NCI-H526 (cell line): ENCODE results near the gene ROR1.
"Not testable (repeated sequence)": the region's sequence is repeated elsewhere in the genome, so short reads cannot be mapped to it uniquely, and the experiment has no call there.

Source experiments
- DNase-seq, 2 experiments: peaks; one replicate each; lab custom pipeline; 2025; lab: John Stamatoyannopoulos, UW

ROR1 gene

DNA sequence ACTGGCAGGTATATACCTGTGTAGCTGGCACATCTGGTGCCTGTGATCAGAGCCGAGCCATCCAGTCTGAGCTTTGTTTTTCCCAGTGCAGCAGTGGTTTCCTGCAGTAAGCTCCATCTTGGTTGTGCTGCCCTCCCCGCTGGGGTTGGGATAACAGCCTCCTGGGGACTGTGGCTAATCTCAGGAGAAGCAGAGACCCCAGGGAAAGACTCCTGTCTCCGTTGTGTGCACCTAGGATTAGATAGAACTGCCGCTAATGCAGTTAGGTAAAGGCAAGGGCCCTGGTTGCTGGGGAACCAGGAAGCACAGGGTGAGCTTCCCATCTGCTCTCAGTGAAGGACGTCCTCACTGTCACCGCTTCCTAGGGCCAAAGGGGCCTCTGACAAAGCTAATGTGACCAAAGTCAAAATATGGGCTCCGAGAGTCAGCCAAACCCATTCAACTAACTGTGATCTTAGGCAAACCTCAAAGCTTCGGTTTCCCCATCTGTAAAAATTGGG lies 20.0 kb downstream of the ROR1 start:
- no peak for DNase-seq

DNA sequence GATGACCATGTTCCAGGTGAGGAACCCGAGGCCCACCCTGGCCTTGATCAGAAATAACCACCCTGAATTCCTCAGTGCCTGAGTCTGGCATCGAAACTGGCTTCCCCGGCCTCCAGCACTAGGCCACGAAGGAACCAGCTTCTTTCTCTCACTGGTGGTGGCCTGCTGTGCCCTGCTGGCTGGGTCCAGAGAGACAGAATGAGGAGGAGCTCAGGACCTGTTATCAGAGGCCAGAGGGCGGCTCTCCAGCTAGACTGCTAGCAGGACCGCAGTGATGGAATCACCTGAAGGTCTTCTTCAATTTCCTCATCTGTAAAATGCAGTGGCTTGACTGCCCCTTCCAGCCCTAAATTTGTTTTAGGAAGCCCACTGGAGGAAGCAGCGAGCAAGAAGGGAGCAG lies 20.5 kb downstream of the ROR1 start:
- DNase-seq, result no peak

DNA sequence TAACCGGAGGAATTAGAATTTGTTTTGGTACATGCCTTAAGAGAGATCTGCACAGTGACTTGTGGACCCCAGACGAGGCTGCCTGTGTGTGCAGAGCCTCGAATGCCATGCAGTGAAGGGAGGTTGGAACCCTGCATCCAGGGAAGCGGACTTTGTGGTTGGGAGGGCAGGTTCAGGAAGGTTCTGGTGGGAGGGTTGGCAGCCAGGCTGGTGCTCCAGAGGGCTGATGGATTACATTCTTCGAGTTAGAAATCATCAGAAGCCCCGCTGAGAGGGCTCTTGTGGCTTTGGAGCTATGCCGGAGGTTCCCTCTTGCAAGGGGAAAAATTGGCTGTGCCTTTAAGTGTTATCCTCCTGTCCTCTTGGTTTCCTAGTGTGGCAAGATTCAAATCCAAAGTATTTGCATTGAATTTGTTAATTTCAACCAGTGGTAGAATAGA lies 21.1 kb downstream of the ROR1 start:
- DNase-seq, result peak; percentile 54 to 78

DNA sequence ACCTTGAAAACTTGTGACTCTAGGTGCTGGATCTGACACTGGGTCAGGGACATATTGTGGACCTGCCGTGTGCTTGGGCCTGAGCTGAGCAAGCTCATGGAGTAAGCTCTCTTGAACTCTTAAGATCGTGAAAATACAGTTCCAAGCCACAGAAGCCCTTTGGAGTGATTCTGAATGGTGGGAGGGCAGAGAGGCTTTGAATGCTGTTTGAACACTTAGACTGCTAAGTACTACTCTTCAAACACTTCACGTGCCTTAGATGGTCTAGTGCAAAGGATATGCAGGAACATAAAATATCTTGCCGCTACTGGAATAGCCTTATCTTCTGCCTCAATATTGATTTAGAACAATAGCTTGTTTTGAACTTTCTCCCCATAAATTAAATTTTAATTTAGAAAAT lies 21.6 kb downstream of the ROR1 start:
- peak; percentile 48 to 62 for DNase-seq

DNA sequence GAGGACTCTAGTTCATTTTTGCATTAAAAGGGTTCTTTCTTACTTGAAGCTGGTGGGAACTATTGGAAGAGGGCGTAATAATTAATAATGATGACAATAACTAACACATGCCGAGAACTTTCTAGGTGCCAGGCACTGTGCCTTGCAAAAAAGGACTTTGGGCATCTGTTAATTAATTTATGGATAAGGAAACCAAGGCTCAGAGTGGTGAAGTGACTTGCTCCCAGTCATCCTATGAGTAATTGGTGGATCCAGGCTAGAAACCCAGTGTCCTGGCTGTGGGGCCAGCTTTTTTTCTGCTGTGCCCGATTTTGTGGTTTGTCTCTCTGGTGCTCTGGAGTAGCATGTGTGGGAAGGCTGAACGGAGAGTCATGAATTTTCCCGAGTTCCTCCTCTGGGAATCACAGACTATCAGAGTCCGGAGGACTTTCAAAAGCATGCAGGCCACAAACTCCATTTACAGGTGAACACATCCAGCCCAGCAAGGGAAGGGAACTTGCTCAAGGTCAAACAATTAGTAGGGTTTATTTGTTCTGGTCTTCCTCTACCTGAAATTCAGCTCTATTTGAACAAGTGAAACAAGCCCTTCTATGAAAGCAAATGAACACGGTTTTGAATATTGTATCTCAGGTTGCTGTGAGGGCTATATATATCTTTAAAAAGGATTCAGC lies 23.4 kb downstream of the ROR1 start:
- DNase-seq, result peak; percentile 60 to 62

DNA sequence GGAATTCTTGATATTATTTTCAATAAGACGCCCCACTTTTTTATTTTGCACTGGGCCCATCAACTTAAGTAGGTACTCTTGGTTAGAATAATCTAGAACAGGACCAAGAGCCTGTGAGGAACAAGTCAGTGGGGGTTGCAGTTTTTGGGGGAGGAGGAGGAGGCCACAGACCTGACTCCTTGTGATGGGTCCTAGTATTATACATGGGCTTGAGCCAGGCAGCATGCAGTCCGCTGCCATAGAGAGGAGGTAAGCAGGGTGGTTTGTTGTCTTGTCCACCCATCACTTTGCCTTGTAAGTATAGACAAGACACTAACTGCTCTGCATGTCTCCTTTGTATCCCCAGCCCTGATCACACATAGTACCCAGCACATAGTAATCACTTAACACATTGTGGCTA lies 24.5 kb downstream of the ROR1 start:
- DNase-seq, result no peak

DNA sequence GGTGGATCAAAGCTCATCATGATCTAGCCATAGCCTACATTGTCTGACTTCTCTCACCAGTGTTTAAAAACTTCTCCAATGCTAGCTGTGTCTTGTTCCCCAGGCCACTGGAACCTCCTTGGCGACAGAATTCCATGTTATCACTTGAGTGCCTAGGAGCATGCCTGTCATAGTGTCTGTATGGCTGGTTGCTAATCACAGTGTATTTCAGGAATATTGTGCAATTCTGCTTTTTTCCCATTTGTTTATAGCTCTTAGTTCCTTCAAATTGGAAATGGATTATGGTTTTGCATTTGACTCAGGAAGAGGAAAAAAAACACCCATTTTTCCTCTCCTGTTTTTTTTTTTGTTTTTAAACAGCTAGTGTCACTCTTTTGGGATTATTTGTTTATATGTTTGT lies 25.5 kb downstream of the ROR1 start:
- no peak for DNase-seq

GRCh38 chr1:63799820-63800219 lies 26.0 kb downstream of the ROR1 start:
- DNase-seq, result no peak

GRCh38 chr1:63802109-63802508 lies 28.3 kb downstream of the ROR1 start:
- DNase-seq, result no peak

DNA sequence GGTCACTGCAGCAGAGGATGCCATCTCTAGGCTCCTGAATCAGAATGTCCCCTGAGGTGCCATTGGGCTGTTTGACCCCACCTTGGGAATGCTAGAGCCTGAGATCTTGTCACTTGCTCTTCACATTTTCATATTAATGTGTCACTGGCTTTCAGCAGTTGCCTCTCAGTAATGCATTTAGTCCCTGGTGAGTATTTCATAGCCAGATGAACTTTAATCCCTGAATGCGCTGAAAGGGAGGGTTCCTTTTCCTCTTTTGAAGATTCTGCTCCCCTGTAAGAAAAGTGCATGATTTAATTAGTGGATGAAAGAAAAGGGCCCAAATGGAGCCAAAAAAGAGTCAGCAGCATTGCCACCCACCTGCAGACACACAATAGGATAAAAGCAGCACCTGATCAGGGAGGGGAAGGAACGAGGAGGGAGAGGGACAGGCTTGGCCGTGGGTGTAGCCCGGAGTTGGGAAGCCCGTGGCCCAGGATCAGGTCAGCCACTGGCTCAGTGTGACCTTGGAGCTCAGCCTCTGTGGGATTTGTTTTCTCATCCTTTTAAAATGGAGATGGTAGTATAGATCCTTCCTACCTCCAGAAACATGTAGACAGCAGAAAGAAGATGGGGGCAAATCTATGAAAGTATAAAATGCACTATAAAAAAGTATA lies 31.1 kb downstream of the ROR1 start:
- no peak for DNase-seq

- DNase-seq, result no peak
Observed at GRCh38 chr1:63807046-63807445, 33.2 kb downstream of the ROR1 start.

DNA sequence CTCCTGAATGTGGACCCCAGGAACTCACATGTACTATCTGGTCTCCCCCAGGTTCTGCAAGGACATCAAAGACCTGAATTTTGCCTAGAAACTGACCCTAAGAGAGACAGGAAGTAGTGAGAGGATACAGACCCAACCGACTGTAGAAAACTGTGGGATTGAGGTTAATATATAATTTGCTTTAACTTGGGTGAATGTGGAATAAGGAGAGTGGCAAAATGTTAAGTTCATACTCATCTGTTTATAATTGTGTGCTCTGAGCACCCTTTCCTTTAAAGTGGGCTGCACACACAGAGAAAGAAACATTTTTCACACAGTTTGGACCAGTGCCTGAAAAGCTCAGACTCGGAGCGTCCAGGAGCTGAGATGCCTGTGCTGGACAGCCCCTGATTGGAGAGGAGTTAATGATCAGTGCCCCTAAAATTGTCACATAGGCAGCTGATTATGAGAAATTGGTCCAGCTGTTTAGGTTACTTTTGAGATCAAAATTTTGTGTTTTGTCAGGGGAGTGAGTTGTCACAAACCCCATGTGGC lies 37.2 kb downstream of the ROR1 start:
- no peak for DNase-seq

DNA sequence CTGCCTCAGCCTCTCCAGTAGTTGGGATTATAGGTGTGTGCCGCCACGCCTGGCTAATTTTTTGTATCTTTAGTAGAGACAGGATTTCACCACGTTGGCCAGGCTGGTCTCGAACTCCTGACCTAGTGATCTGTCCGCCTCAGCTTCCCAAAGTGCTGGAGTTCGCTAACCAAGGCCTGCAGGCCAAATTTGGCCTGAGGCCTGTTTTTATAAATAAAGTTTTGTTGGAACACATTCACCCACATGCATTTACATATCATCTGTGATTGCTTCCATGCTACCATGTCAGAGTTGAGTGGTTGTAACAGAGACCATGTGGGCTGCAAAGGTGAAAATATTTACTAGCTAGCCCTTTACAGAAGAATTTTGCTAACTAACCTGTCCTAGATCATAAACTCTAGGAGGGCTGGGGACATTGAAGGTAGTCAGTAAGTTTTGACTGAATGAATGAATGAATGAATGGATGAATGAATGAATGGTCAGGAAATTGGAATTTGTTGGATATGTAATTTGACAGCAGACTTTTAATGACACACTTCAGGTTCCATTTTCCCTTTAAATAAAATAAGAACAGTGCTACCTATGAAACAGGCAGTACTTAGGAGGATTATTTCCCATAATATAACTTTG lies 38.4 kb downstream of the ROR1 start:
- DNase-seq, result no peak

DNA sequence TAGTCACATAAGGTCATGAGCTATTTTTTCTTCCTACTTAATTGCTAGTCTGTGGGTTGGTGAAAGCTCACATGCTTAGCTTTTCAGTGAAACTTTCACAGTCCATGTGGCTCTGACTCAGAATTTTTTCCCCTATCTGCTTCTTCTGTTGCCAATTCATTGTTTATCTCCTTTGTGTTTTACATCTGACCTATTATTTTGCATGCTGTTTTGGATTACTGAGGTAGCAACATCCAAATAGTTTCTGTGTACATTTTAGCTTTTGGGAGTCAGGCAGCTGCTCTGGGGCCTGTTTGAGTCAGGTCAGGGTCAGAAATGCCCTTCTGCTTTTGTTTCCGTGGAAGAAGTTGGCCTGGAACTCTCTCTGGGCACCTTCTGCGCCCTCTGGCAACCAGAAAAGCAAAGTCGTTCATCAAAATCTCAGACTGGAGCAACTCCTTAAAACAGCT lies 40.0 kb downstream of the ROR1 start:
- no peak for DNase-seq

GRCh38 chr1:63816217-63816815 lies 42.5 kb downstream of the ROR1 start:
- not testable (repeated sequence) for DNase-seq

DNA sequence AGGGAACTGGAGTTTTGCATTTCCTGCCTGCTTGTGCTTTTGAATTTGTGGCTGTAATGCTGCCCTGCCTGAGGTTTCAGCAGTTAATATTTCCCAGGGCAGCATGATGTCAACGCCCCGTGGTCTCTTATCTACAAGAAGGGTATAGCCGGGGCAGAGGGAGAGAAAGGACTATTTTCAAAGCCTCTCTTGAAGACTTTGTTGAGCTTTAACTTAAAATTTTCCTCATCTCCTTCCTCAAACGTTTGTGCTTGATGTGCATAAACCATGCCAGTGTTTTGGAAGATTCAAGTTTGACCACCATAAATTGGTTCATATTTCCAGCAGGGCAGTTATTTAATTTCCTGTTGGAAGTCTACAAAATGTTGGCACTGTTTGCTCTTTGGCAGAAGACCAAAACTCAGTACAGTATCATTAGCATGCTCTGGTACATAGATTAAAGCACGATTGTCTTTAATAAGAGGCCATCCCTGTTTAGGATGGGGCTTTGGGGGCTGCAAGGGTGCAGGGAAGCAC lies 43.4 kb downstream of the ROR1 start:
- no peak for DNase-seq

DNA sequence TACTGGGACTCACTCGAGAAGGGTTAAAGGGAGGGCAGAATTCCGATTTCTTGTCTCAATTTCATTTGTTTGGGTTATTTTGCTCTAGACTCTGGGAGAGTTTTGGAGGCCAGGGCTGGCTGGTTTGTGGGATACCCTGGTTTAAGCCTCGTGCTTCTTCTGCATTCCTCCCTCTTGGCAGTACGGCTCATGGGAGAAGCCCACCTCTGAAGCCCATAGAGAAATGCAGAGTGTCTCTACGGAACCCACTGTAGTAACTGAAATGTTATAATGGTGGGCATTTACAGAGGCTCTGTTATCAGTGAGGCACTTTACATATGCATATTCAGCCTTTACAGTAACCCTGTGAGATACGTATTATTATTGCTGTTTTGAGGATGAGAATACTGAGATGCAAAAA lies 43.9 kb downstream of the ROR1 start:
- DNase-seq, result no peak

DNA sequence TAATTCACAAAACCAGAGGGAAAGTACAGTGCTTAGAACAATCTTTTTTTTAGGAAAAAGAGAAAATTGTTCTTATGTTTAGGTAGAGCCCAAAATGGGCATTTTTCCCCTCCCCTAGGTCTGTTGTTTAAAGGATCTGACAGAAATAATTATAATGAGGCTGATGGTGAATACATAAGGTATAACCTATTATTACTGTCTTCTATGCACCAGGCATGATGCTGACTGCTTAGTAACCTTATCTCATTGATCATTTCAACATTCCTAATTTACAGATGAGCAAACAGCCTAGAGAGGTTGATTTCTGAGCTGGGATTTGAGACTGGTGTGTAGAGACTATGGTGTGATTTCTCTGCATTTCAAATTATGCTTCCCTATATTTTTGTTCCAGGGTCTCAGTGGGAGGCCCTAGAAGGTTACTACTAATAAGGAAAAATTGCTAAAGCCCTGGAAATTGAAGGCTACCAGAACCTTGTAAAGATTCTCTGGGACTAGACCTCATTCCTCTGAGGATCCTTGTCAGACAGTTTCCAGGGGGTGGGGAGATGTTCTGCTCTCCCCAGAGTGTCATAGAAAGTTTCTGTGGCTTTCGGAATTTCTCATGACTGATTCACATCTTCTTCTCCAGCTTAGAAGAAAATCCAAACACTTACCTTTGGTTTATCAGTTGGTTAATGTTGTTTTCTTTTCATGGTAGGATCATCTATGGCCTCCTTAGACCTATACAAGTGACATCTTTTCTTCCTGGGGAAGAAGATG lies 44.9 kb downstream of the ROR1 start:
- no peak for DNase-seq

DNA sequence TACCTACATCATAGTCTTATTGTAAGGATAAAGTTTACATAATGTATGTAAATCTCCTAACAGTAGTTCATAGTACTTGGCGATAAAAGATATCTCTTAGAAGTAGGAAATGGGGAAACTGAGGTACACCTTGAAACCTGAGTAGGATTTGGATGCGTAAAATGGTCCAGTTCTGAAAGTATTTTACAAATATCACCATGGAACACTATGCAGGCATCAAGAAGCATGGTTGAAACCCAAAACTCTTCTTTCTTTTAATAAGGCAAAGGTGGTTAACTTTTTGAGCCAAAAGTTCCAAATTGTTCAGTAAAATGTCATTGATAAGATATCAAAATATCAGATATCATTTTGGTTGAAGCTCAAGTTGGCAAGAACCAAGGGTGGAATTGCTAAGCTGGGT lies 46.0 kb downstream of the ROR1 start:
- DNase-seq, result no peak

DNA sequence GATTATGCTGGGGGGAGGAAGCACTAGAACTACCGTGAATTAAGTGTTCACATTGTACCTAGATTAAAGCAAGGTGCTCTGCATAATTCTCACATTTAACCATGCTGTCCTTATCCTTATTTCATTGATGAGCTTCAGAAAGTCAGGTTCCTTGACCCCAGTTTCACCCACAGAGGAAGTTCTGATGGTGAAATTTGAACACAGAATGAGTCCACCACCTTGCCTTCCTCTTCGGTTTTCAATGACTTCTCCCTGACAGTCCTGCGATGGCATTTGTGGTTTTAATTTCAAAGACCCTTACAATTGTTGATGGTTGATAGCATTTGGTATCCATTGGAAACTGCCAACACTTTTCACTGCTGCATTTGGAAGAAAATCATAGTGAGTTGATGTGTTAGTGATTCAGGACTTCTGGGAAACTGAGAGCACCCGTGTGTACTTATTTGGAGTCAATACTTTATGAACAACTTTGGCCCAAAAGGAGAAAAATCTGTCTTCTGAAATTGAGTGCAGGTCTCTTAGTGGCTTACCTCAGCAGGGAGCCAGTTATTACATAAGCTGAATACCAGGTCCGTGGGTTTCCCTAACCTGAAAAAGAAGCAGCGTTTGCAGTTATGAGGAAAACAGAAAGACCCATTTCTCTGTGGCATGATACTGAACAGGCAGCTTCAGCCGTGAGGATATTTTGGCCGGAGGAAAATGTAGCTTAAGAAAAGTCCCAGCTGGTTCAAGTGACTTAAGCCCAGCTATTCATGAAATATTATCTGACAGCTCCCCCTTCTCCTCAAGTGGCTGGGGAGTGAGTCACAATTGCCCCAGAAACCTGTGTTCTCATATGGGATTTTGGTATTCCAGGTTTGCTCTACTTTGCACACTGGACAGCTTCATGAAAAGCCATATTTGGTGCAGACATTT lies 47.5 kb downstream of the ROR1 start:
- DNase-seq, result no peak
